GM12872 (cell line): ENCODE measurements around the gene CSGALNACT2.

Experiments
- TF ChIP-seq, protein P1 (sequence below): IDR thresholded peaks from 3 replicates; pipeline ENCODE4 v1.5.1; 2011; ENCODE audit warnings: low read depth, mild to moderate bottlenecking, low read length, moderate library complexity; ENCODE audit not compliant: insufficient read depth

The CSGALNACT2 gene

GRCh38 chr10:43231523-43232078, 93.4 kb downstream of the CSGALNACT2 start:
- TF ChIP-seq, protein P1, sequence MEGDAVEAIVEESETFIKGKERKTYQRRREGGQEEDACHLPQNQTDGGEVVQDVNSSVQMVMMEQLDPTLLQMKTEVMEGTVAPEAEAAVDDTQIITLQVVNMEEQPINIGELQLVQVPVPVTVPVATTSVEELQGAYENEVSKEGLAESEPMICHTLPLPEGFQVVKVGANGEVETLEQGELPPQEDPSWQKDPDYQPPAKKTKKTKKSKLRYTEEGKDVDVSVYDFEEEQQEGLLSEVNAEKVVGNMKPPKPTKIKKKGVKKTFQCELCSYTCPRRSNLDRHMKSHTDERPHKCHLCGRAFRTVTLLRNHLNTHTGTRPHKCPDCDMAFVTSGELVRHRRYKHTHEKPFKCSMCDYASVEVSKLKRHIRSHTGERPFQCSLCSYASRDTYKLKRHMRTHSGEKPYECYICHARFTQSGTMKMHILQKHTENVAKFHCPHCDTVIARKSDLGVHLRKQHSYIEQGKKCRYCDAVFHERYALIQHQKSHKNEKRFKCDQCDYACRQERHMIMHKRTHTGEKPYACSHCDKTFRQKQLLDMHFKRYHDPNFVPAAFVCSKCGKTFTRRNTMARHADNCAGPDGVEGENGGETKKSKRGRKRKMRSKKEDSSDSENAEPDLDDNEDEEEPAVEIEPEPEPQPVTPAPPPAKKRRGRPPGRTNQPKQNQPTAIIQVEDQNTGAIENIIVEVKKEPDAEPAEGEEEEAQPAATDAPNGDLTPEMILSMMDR: no peak

- TF ChIP-seq, protein P1: no peak
Observed at GRCh38 chr10:43233601-43234430, 95.6 kb downstream of the CSGALNACT2 start.

- TF ChIP-seq, protein P1: no peak
Observed at GRCh38 chr10:43234471-43235041, 96.3 kb downstream of the CSGALNACT2 start.
